H1 (cell line): ENCODE data around the gene BBX. TPM values are rescaled to one million over a fixed set of nuclear protein-coding genes. Genes with fewer than 3 reads are reported as not detected.

ENCODE experiments used
- CTCF ChIA-PET: fragments of 300-600 bp; sonication (Branson Sonifier 250); formaldehyde crosslinking; loops from one replicate; lab custom pipeline; 2021; ENCODE audit not compliant: partially characterized antibody; lab: Charles Lee
- POLR2A ChIA-PET: fragments of 300-600 bp; sonication (Branson Sonifier 250); formaldehyde crosslinking; loops from one replicate; lab custom pipeline; 2021; ENCODE audit warnings: inconsistent platforms; ENCODE audit not compliant: partially characterized antibody; lab: Charles Lee
- DNase-seq, 2 experiments: peaks; one replicate each; pipeline versions ENCODE4 v3.0.0 to v3.0.0-alpha.2; 2010 to 2022; ENCODE audit warnings: low spot score in 2 of 2, low read depth in 1 of 2, mixed read lengths in 1 of 2
- FAIRE-seq: peaks from 2 replicates; lab custom pipeline; 2011; peaks lifted over from hg19 to GRCh38; lab: Jason Lieb, UNC
- H2AFZ ChIP-seq: 2 replicates; pipeline ENCODE4 v1.8.1; 2012; ENCODE audit warnings: low read length, inconsistent platforms
- H2AK5ac ChIP-seq: 2 replicates; pipeline ENCODE4 v1.6.1; 2013; ENCODE audit warnings: low read depth, low read length
- H2BK120ac ChIP-seq: replicated peaks from 2 replicates; pipeline ENCODE3; 2013; ENCODE audit warnings: low read depth, low read length, inconsistent platforms
- H2BK12ac ChIP-seq: 2 replicates; pipeline ENCODE4 v1.6.1; 2013; ENCODE audit warnings: low read depth, low read length
- H2BK15ac ChIP-seq: 2 replicates; pipeline ENCODE4 v1.6.1; 2013; ENCODE audit warnings: low read length
- H2BK20ac ChIP-seq: 2 replicates; pipeline ENCODE4 v1.6.1; 2013; ENCODE audit warnings: low read length
- H2BK5ac ChIP-seq: 2 replicates; pipeline ENCODE4 v1.6.1; 2013; ENCODE audit warnings: low read depth, low read length
- H3K14ac ChIP-seq: 2 replicates; pipeline ENCODE4 v1.6.1; 2013; ENCODE audit warnings: inconsistent platforms; ENCODE audit not compliant: insufficient read length
- H3K18ac ChIP-seq: 2 replicates; pipeline ENCODE4 v1.6.1; 2013; ENCODE audit warnings: low read length; ENCODE audit errors: extremely low read depth
- H3K23ac ChIP-seq: 2 replicates; pipeline ENCODE4 v1.6.1; 2013; ENCODE audit warnings: inconsistent platforms; ENCODE audit not compliant: insufficient read length
- H3K23me2 ChIP-seq: 2 replicates; pipeline ENCODE4 v1.6.1; 2013; ENCODE audit warnings: low read depth, low read length
- H3K27ac ChIP-seq: 2 replicates; pipeline ENCODE4 v1.6.1; 2011; ENCODE audit warnings: low read depth, low read length, inconsistent platforms
- H3K27me3 ChIP-seq, 4 experiments: replicated peaks in 1 of 4; 1 replicate in 1 of 4; 2 replicates in 3 of 4; pipeline versions ENCODE4 v1.6.1 to v1.8.1; 2011 to 2013; ENCODE audit warnings: low read length in 3 of 4, mild to moderate bottlenecking in 3 of 4, inconsistent platforms in 2 of 4, mixed read lengths in 2 of 4, moderate library complexity in 1 of 4; ENCODE audit not compliant: control insufficient read depth in 3 of 4, insufficient read depth in 3 of 4; ENCODE audit errors: extremely low read depth in 1 of 4
- H3K36me3 ChIP-seq, 4 experiments: 2 replicates each; pipeline versions ENCODE4 v1.6.1 to v1.8.1; 2011 to 2013; ENCODE audit warnings: mild to moderate bottlenecking in 4 of 4, low read length in 3 of 4, moderate library complexity in 2 of 4, control low read depth in 1 of 4, inconsistent platforms in 1 of 4; ENCODE audit not compliant: insufficient read depth in 4 of 4, control insufficient read depth in 2 of 4
- H3K4ac ChIP-seq: replicated peaks from 2 replicates; pipeline ENCODE3; 2013; ENCODE audit warnings: low read length, low read depth, mixed read lengths, inconsistent platforms; ENCODE audit not compliant: insufficient read length
- H3K4me1 ChIP-seq, 4 experiments: replicated peaks in 1 of 4; 1 replicate in 1 of 4; 2 replicates in 3 of 4; pipeline versions ENCODE4 v1.6.1 to v1.8.1; 2011 to 2013; ENCODE audit warnings: low read length in 3 of 4, inconsistent platforms in 2 of 4, mixed read lengths in 1 of 4; ENCODE audit not compliant: insufficient read depth in 4 of 4, control insufficient read depth in 3 of 4
- H3K4me2 ChIP-seq, 2 experiments: 2 replicates each; pipeline versions ENCODE4 v1.6.1 to v1.8.1; 2011 to 2013; ENCODE audit warnings: low read depth in 2 of 2, low read length in 2 of 2, control low read depth in 1 of 2, inconsistent platforms in 1 of 2, mild to moderate bottlenecking in 1 of 2; ENCODE audit not compliant: insufficient read depth in 1 of 2
- H3K4me3 ChIP-seq, 4 experiments: fragments of 200-600, 300-600 bp in 1 of 4; sonication (generic), shearing (Covaris generic), sonication (Bioruptor Twin) in 1 of 4; 2 replicates each; pipeline versions ENCODE4 v1.5.1 to v1.8.1; 2011 to 2016; ENCODE audit warnings: low read length in 4 of 4, low read depth in 3 of 4, control low read depth in 2 of 4, inconsistent platforms in 2 of 4, mild to moderate bottlenecking in 2 of 4, mixed read lengths in 1 of 4, moderate library complexity in 1 of 4; ENCODE audit not compliant: insufficient read depth in 2 of 4; ENCODE audit errors: extremely low read depth in 1 of 4
- H3K56ac ChIP-seq: replicated peaks from 2 replicates; pipeline ENCODE3; 2013; ENCODE audit warnings: low read depth, mild to moderate bottlenecking, mixed read lengths, low read length, inconsistent platforms; ENCODE audit not compliant: insufficient read length
- H3K79me1 ChIP-seq: 2 replicates; pipeline ENCODE4 v1.6.1; 2013; ENCODE audit warnings: low read depth, low read length, control low read depth
- H3K79me2 ChIP-seq, 2 experiments: 2 replicates each; pipeline versions ENCODE4 v1.6.1 to v1.8.1; 2012 to 2013; ENCODE audit warnings: low read length in 2 of 2, mild to moderate bottlenecking in 2 of 2, inconsistent platforms in 1 of 2; ENCODE audit not compliant: insufficient read depth in 2 of 2, control insufficient read depth in 1 of 2
- H3K9ac ChIP-seq, 4 experiments: replicated peaks in 1 of 4; 1 replicate in 1 of 4; 2 replicates in 3 of 4; pipeline versions ENCODE4 v1.6.1 to v1.8.1; 2011 to 2013; ENCODE audit warnings: low read depth in 3 of 4, low read length in 3 of 4, control low read depth in 2 of 4, mild to moderate bottlenecking in 2 of 4, moderate library complexity in 2 of 4, inconsistent platforms in 1 of 4; ENCODE audit errors: extremely low read depth in 1 of 4
- H3K9me3 ChIP-seq, 2 experiments: 2 replicates each; pipeline versions ENCODE4 v1.6.1 to v1.8.1; 2012 to 2013; ENCODE audit warnings: mild to moderate bottlenecking in 2 of 2, moderate library complexity in 2 of 2, control low read depth in 1 of 2, inconsistent platforms in 1 of 2, low read depth in 1 of 2, low read length in 1 of 2, mixed read lengths in 1 of 2; ENCODE audit not compliant: insufficient read depth in 2 of 2
- H4K20me1 ChIP-seq, 2 experiments: replicated peaks in 1 of 2; 2 replicates each; pipeline versions ENCODE3 to v1.8.1; 2011 to 2013; ENCODE audit warnings: inconsistent platforms in 2 of 2, low read length in 2 of 2, mild to moderate bottlenecking in 1 of 2; ENCODE audit not compliant: insufficient read depth in 2 of 2, control insufficient read depth in 1 of 2
- H4K5ac ChIP-seq: 2 replicates; pipeline ENCODE4 v1.6.1; 2013; ENCODE audit warnings: low read length, low read depth, mixed read lengths, inconsistent platforms; ENCODE audit not compliant: insufficient read length
- H4K8ac ChIP-seq: 2 replicates; pipeline ENCODE4 v1.8.0; 2013; ENCODE audit warnings: mild to moderate bottlenecking, moderate library complexity, low read length, inconsistent platforms; ENCODE audit not compliant: insufficient read depth; ENCODE audit errors: extremely low read depth
- H4K91ac ChIP-seq: replicated peaks from 2 replicates; pipeline ENCODE3; 2013; ENCODE audit warnings: low read length, mixed read lengths, inconsistent platforms; ENCODE audit not compliant: insufficient read length
- ASH2L ChIP-seq: fragments of 200-600, 300-600 bp; sonication (generic); IDR thresholded peaks from one replicate; pipeline ENCODE4 v1.7.1; 2017; ENCODE audit warnings: low read length
- CHD2 ChIP-seq: IDR thresholded peaks from 2 replicates; pipeline ENCODE4 v1.6.1; 2012; ENCODE audit warnings: low read length, improper control_type of control experiment
- CTBP2 ChIP-seq: IDR thresholded peaks from 2 replicates; pipeline ENCODE4 v1.7.0; 2011; ENCODE audit warnings: borderline replicate concordance, mild to moderate bottlenecking, moderate library complexity, mixed read lengths, low read length; ENCODE audit not compliant: insufficient read depth, insufficient read length
- EZH2 ChIP-seq: fragments of 200-600 bp; sonication (generic); IDR thresholded peaks from 2 replicates; pipeline ENCODE4 v1.7.1; 2012; ENCODE audit warnings: low read depth, mild to moderate bottlenecking, moderate library complexity, low read length, inconsistent platforms; ENCODE audit not compliant: severe bottlenecking
- FOSL1 ChIP-seq: IDR thresholded peaks from 2 replicates; pipeline ENCODE4 v1.6.1; 2011; ENCODE audit warnings: mild to moderate bottlenecking, low read depth, low read length, moderate library complexity; ENCODE audit not compliant: insufficient read depth
- GTF2F1 ChIP-seq: IDR thresholded peaks from 2 replicates; pipeline ENCODE4 v1.6.1; 2012; ENCODE audit warnings: low read depth, low read length, improper control_type of control experiment, borderline replicate concordance
- HDAC2 ChIP-seq, 2 experiments: fragments of 300-600 bp in 1 of 2; sonication (generic) in 1 of 2; IDR thresholded peaks; 2 replicates each; pipeline ENCODE4 v1.6.1; 2011 to 2012; ENCODE audit warnings: low read depth in 2 of 2, low read length in 2 of 2, mild to moderate bottlenecking in 2 of 2, moderate library complexity in 2 of 2, borderline replicate concordance in 1 of 2, inconsistent platforms in 1 of 2
- JUN ChIP-seq: IDR thresholded peaks from 2 replicates; pipeline ENCODE4 v1.6.1; 2011; ENCODE audit warnings: low read depth, mild to moderate bottlenecking, improper control_type of control experiment, low read length
- KDM4A ChIP-seq: IDR thresholded peaks from one replicate; pipeline ENCODE4 v1.7.1; 2012; ENCODE audit warnings: low read depth, mild to moderate bottlenecking, moderate library complexity, low read length, inconsistent platforms; ENCODE audit not compliant: severe bottlenecking
- MAFK ChIP-seq: IDR thresholded peaks from 2 replicates; pipeline ENCODE4 v1.6.1; 2012; ENCODE audit warnings: low read depth, mild to moderate bottlenecking, improper control_type of control experiment, low read length
- POLR2A ChIP-seq, 2 experiments: IDR thresholded peaks; 1 replicate in 1 of 2; 2 replicates in 1 of 2; pipeline ENCODE4 v1.6.1; 2011; ENCODE audit warnings: low read depth in 2 of 2, low read length in 2 of 2, mild to moderate bottlenecking in 2 of 2; ENCODE audit errors: control extremely low read depth in 1 of 2
- RXRA ChIP-seq: IDR thresholded peaks from 2 replicates; pipeline ENCODE4 v1.6.1; 2011; ENCODE audit warnings: low read depth, mild to moderate bottlenecking, low read length, moderate library complexity; ENCODE audit not compliant: insufficient read depth
- SP1 ChIP-seq: IDR thresholded peaks from 2 replicates; pipeline ENCODE4 v1.6.1; 2011; ENCODE audit warnings: low read depth, low read length
- SUZ12 ChIP-seq: fragments of 200-600 bp; sonication (generic); IDR thresholded peaks from 2 replicates; pipeline ENCODE4 v1.6.1; 2012; ENCODE audit warnings: mild to moderate bottlenecking, inconsistent platforms, low read length, moderate library complexity, mixed read lengths
- WGBS, 2 experiments: shearing (Covaris generic) in 1 of 2; methylation state at CpG; one replicate each; pipeline versions ENCODE4 v1.1.6 to v1.1.7; 2013 to 2015; ENCODE audit warnings: low lambda C conversion rate in 2 of 2, mixed read lengths in 2 of 2, inconsistent platforms in 1 of 2, low coverage in 1 of 2, missing lambda C conversion rate in 1 of 2; ENCODE audit not compliant: insufficient replicate concordance in 2 of 2, insufficient coverage in 1 of 2, insufficient read length in 1 of 2; ENCODE audit errors: extremely low coverage in 1 of 2, missing lambda C conversion rate in 1 of 2; 5-methylcytosine and 5-hydroxymethylcytosine counted together
- polyA plus RNA-seq, 7 experiments: library from polyadenylated mRNA; depleted of rRNA in 3 of 7; stranded (reverse) in 5 of 7; unstranded in 2 of 7; fragments of >200 nt in 5 of 7; fragments of 200-250 nt in 2 of 7; gene quantifications; 1 replicate in 5 of 7; 2 replicates in 1 of 7; 4 replicates in 1 of 7; pipeline versions ENCODE4 v1.2.1 to v1.2.3, GENCODE V29; 2011 to 2013; ENCODE audit warnings: missing spikeins in 2 of 7, mixed read lengths in 2 of 7
- total RNA-seq: library from RNA; stranded (reverse); fragmentation: NEBNext Ultra II Directional; extraction: Animal tissue kit (Norgen Biotek cat#: 25700); gene quantifications from 2 replicates; pipeline ENCODE4 v1.2.1, GENCODE V29; 2021

Gene BBX
- total and polyA plus RNA-seq, 2 of the 8 experiments (the other 6 are each of a cell fraction or from before 2014, with no cell fraction given), result 11.0 to 42.5 TPM

DNA sequence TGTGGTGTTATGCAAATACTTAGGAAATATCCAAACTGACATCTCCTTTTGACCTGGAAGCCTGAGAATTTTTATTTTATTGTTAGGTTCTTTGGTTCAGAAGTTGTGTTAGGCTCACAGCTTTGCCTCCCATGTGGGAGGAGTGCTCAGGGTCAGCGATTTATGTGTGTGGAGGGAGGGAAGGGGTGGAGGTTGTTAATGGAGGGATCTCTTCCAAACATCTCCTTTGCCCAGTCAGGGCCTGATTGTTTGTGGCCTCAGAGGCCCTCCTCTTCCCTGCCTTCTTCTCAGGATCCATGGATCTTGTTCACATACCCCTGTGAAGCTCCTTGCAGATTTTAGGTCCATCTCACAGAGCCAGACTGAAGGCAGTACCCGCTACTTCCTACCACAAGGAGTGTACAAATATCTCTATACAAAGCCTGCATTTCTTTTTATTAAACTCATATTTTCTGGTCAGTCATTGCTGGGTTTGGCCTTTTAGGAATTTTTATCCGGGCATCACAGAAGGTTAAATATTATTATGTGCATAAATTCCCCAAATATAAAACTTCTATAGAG, 40.3 kb downstream of the BBX start:
- no peak for DNase-seq
- no peak overlapping the region for H4K5ac ChIP-seq
- no peak overlapping the region for H2BK5ac ChIP-seq
- no peaks in the 10 kb centered on the region for H3K4me1 ChIP-seq
- H3K27ac ChIP-seq, result 0 out of 2 replicates have a peak overlapping the region, but pooled peaks have one; percentile 21
- no peak overlapping the region for H3K23ac ChIP-seq
- H2BK15ac ChIP-seq, result no peak overlapping the region
- no peak overlapping the region for H2AFZ ChIP-seq
- H3K79me2 ChIP-seq, result peaks cover 0 to 36% of the 10 kb centered on the region in 2 experiments; a peak in 2 of 4 replicates
- FAIRE-seq, result no peak
- H4K20me1 ChIP-seq, result no peaks in the 10 kb centered on the region
- H3K36me3 ChIP-seq, result no peaks in the 10 kb centered on the region
- peaks cover 3% of the 10 kb centered on the region for H3K79me1 ChIP-seq
- POLR2A ChIA-PET, result interaction anchor here (1.3 kb wide), 1 partner anchor 16 kb away, joined by 3 read pairs; no protein-coding TSS in a partner anchor
- H2AK5ac ChIP-seq, result no peak overlapping the region
- no peak overlapping the region for H3K4ac ChIP-seq
- no peak overlapping the region for H2BK20ac ChIP-seq
- no peak overlapping the region for H3K56ac ChIP-seq
- CTCF ChIA-PET, result no interaction called here
- H3K9ac ChIP-seq, result no peak overlapping the region
- no peak overlapping the region for H4K8ac ChIP-seq
- H3K27me3 ChIP-seq, result no peaks in the 10 kb centered on the region
- no peak overlapping the region for H4K91ac ChIP-seq
- no peak overlapping the region for H3K4me3 ChIP-seq
- no peaks in the 10 kb centered on the region for H3K9me3 ChIP-seq
- whole genome bisulfite sequencing, 2 experiments, result 89% methylated on average over 3 of the region's 3 CpGs; no CpG with 5 or more reads in 1 of the 2 experiments
- H3K14ac ChIP-seq, result no peak overlapping the region
- no peak overlapping the region for H2BK120ac ChIP-seq
- no peak overlapping the region for H2BK12ac ChIP-seq
- no peak overlapping the region for H3K4me2 ChIP-seq
- no peaks in the 10 kb centered on the region for H3K23me2 ChIP-seq
- no peak overlapping the region for H3K18ac ChIP-seq
- no peak for TF ChIP-seq HDAC2 (IDR thresholded peaks at IDR 0.05; ENCODE audit: borderline replicate concordance in 1 of 2, low read depth in 2 of 2, low read length in 2 of 2)
- no peak for TF ChIP-seq JUN
- no peak for TF ChIP-seq GTF2F1
- no peak for TF ChIP-seq POLR2A (IDR thresholded peaks at IDR 0.05; ENCODE audit: control extremely low read depth in 1 of 2, low read depth in 2 of 2, low read length in 2 of 2)
- TF ChIP-seq CHD2, result no peak
- no peak for TF ChIP-seq EZH2
- no peak for TF ChIP-seq SUZ12
- TF ChIP-seq KDM4A, result no peak
- TF ChIP-seq ASH2L, result no peak
- TF ChIP-seq RXRA, result no peak
- TF ChIP-seq FOSL1, result no peak
- no peak for TF ChIP-seq MAFK
- no peak for TF ChIP-seq CTBP2
- TF ChIP-seq SP1, result no peak
